ENCODE data around the gene PITPNC1.
"Not testable (repeated sequence)": the region's sequence is repeated elsewhere in the genome, so short reads cannot be mapped to it uniquely, and the experiment has no call there.

PITPNC1 gene

GRCh38 chr17:67376737-67377487 is at the start of gene PITPNC1:
Gene PITPNC1, plus strand, starts transcription at chr17:67377281.
- DNase-seq = peak; percentile 93

GRCh38 chr17:67328026-67328425 is 49.1 kb upstream of the PITPNC1 start:
- DNase-seq = no peak

GRCh38 chr17:67331381-67332161 is 45.5 kb upstream of the PITPNC1 start:
- not testable (repeated sequence) for DNase-seq

DNA sequence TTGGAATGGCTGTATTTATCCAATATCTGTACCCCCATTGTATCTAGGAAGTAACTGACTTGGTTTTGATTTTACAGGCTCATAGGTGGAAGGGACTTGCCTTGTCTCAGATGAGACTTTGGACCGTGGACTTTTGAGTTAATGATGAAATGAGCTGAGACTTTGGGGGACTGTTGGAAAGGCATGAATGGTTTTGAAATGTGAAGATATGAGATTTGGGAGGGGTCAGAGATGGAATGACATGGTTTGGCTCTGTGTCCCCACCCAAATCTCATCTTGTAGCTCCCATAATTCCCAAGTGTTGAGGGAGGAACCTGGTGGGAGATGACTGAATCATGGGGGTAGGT is 44.9 kb upstream of the PITPNC1 start:
- not testable (repeated sequence) for DNase-seq

DNA sequence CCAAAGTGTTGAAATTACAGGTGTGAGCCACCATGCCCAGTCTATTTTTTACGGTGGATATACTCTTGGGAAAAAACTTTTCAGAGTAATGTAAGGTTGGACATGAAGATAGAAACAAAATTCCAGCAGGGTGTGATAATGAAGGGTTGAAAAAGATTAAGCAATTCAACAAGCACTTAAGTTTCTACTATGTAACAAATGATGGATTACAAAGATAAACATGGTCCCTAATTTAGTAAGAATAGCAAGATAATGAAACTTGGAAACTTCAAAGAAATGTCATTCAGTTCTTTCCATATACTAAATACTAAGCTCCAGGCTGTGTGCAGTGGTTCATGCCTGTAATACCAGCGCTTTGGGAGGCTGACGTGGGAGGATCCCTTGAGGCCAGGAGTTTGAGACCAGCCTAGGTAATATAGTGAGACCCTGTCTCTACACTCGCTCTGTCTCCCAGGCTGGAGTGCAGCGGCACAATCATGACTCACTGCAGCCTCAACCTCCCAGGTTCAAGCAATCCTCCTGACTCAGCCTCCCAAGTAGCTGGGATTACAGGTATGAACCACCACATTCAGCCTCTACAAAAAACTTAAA is 41.7 kb upstream of the PITPNC1 start:
- no peak for DNase-seq

DNA sequence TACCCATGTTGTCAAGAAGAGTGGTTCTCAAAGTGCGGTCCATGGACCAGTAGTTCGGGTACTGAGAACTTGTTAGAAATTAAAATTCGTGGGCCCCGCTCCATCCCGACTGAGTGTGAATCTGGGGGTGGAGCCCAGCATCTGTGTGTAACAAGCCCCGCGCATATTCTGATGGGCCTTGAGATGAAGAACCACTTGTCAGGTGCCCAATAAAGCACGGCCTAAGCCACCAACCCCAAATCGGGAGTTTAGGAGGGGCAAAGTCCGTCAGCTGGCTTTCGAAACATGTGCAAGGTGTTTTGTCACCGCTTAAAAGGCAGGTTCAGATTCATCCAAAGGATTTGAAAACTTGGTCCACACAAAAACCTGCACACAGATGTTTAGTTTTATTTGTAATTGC is 40.2 kb upstream of the PITPNC1 start:
- DNase-seq = no peak

DNA sequence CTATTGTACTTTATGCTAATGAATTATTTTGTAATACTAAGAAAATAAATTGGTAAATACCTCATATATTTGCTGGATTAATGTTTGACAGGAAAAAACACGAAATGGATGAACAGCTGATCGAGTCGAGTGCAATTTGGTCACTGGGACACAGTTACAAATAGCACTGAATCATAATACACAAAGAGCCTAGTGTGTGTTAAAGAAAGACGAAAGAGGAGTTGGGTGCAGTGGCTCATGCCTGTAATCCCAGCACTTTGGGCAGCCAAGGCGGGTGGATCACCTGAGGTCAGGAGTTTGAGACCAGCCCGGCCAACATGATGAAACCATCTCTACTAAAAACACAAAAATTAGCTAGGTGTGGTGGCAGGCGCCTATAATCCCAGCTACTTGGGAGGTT is 38.7 kb upstream of the PITPNC1 start:
- DNase-seq = not testable (repeated sequence)

DNA sequence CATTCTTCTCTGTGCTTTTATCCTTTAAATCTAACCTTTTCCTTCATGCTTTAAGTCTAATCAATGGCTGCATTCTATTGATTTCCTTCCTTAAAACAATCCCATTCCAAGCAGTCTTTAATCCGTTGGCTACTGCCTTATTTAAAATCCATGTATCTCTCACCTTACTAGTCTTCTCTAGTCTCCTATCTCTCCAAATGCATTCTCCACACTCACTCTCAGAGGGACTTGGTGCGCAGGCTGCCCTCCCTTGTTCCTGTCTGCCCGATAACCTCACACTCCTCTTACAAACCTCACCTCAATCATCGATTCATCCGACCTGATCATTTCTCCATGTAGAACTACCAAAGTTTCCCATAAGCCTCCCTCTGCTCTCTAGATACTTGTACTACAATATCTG is 33.8 kb upstream of the PITPNC1 start:
- DNase-seq = no peak

GRCh38 chr17:67347826-67348225 is 29.3 kb upstream of the PITPNC1 start:
- no peak for DNase-seq

- no peak for DNase-seq
These were observed 27.7 kb upstream of the PITPNC1 start for GRCh38 chr17:67349420-67349819.

DNA sequence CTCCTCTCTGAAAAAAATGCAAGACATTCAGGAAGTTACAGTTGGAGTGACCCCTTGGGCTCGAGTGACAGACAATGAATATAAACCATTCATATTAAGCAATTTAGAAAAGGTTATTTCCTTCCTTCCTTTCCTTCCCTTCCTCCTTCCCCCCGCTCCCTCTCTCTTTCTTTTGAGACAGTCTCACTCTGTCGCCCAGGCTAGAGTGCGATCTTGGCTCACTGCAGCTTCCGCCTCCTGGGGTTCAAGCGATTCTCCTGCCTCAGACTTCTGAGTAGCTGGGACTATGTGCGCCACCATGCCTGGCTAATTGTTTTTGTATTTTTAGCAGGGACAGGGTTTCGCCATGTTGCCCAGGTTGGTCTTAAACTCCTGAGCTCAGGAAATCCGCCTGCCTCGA is 23.9 kb upstream of the PITPNC1 start:
- DNase-seq = no peak

- DNase-seq = peak; percentile 42
These were observed 23.0 kb upstream of the PITPNC1 start for GRCh38 chr17:67353929-67354574.

DNA sequence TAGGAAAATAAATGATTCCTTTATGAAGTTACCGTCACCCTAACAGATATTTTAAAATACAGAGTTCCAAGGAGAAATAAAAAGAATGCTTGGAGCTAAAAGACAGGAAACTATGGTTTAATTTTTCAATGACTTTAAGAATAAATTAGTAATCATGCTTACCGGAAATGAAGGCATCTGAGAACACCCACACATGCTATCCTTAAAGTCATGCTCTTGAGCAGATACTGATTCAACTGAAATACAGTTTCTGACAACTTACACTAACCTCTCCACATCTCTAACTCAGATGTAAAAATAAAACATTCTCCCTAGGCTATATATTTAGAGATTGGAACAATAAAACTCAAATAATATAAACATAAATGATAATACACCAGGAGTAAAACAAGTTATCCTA is 18.5 kb upstream of the PITPNC1 start:
- DNase-seq = no peak

- no peak for DNase-seq
These were observed 16.9 kb upstream of the PITPNC1 start for GRCh38 chr17:67359960-67360791.

DNA sequence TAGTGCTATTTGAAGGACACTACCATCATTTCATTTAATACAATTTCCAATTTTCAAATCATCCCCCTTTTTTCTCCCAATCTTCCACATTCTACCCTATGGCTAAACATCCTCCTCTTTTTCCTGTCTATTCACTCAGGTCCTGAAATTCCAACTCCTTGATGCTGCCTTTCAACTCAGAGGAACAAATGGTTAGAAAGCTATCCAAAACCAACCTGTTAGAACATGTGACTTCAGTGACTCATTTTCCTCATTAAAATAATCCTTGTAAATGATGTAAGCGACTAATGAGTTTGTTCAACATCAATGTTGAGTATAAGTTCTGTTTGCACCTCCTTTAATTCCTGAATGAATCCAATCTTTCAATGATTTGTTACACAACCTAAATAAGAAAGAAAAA is 16.2 kb upstream of the PITPNC1 start:
- no peak for DNase-seq

- DNase-seq = no peak
These were observed 14.9 kb upstream of the PITPNC1 start for GRCh38 chr17:67362173-67362572.

- no peak for DNase-seq
These were observed 12.0 kb upstream of the PITPNC1 start for GRCh38 chr17:67364847-67365737.

DNA sequence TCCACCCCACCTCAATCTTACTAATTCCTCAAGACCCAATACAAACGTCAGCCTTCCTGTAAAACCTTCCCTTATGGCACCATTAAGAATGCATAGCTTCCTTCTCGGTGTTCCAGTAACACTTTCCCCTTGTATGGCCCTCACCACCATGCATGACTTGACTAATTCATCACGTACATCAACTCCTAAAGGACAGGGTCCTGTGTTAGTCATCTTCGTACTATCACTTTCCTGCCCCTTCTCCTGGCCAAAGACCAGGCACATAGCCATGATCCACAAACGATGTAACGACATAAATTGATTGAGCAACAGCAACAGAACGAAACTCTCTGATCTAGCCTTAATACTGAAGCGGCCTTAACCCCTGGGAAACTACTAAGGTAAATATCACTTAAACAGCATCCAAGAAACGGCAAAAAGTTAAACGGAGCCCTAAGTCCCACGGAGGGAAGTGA is 11.3 kb upstream of the PITPNC1 start:
- no peak for DNase-seq

- DNase-seq = peak; percentile 99
These were observed 10.6 kb upstream of the PITPNC1 start, which contains the start of gene PSMD12 for GRCh38 chr17:67366193-67367157. Gene PSMD12, minus strand, starts transcription at chr17:67366577. Its CDS starts 58 bp downstream, at chr17:67366519.

- DNase-seq = no peak
These were observed 7.4 kb upstream of the PITPNC1 start for GRCh38 chr17:67369676-67370075.

All from activated CD8-positive, alpha-beta memory T cell treated with anti-CD3 and anti-CD28 coated beads for 24 hours (primary cell).